CD4-positive, alpha-beta T cell treated with Interleukin-15 for 4 hours (primary cell): ENCODE data around the gene KRTAP5-9.
"Not testable (repeated sequence)": the region's sequence is repeated elsewhere in the genome, so short reads cannot be mapped to it uniquely, and the experiment has no call there.

ENCODE experiments used
- DNase-seq: peaks from one replicate; pipeline ENCODE4 v3.0.0-alpha.2; 2020; ENCODE audit warnings: low spot score

KRTAP5-9 gene

GRCh38 chr11:71563406-71563805 is 15.2 kb downstream of the KRTAP5-9 start:
- no peak for DNase-seq

GRCh38 chr11:71564430-71564829 is 16.2 kb downstream of the KRTAP5-9 start:
- DNase-seq, result no peak

GRCh38 chr11:71565263-71565662 is 17.0 kb downstream of the KRTAP5-9 start, which contains the start of gene KRTAP5-10:
Gene KRTAP5-10, plus strand, starts transcription at chr11:71565563. Its CDS starts 25 bp downstream, at chr11:71565588.
- DNase-seq, result no peak

GRCh38 chr11:71566081-71566620 is 17.9 kb downstream of the KRTAP5-9 start:
- no peak for DNase-seq

GRCh38 chr11:71566626-71567599 is 18.7 kb downstream of the KRTAP5-9 start:
- DNase-seq, result not testable (repeated sequence)

GRCh38 chr11:71567633-71568032 is 19.4 kb downstream of the KRTAP5-9 start:
- not testable (repeated sequence) for DNase-seq

GRCh38 chr11:71568704-71569349 is 20.6 kb downstream of the KRTAP5-9 start:
- DNase-seq, result no peak

- DNase-seq, result not testable (repeated sequence)
Measured at GRCh38 chr11:71571101-71571850, 23.1 kb downstream of the KRTAP5-9 start.

DNA sequence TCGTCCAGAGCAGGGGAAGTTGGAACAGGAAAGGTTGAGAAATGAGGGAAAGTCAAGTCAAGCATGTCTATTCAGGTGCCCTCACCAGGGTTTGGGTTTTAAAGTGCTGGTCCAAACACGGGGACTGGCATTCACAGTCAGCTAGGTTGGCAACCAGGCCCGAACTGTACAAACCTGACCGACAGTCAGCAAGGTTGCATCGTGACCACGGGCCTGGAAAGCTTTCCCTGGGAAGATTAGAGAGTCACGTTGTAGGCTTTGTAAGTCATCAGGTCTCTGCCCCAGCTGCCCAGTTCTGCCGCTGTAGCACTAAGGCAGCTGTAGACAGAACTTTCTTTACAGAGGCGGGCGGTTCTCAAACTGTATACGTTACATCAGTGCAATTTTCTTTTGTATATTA is 24.6 kb downstream of the KRTAP5-9 start:
- no peak for DNase-seq

DNA sequence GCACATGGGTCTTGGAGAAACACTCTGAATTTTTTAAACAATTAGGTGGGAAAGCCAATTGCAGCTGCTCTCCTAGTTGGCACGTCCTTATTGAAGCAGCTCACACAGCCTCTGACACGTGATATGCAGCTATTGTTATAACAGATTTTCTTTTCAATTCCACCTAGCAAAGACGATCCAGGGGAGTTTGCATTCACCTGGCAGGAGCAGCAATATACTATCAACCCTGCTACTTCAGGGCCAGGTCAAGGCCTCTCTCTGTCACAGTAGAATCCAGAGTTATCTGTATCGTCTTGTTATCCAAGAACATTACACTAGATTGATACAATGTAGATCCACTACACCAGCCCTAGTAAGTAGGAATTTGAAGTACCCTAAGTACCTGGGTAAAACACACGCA is 26.2 kb downstream of the KRTAP5-9 start:
- DNase-seq, result no peak

DNA sequence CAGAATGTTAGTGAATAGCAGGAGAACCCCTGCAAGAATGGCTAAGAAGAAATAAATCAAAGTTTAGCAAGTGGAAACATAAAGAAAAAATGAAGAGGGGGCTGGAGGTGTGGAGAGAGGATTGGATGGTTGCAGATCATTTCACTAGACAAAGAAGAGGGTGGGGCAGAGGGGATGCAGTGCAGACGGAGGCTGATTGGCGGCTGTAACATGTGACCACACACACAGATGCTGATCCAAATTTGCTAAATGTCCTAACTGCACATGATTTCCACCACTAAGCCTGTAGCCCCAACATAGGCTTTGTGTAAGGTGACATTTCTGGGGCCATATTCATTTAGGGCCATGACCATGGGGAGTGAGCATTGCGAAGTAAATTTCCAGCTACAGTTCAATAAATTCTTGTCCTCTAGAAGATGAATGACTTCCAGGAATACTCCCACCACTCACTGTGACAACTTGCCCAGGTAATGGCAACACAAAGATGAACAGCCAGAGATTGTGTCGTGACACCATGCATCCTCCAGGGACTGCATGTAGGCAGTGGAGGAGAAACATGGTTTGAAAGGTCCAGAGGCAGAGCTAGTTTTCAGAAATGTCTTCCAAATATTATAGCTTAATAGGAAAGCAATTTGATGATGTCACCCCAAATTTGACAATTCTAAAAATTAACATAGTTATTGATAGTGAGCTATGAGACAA is 27.7 kb downstream of the KRTAP5-9 start:
- no peak for DNase-seq

DNA sequence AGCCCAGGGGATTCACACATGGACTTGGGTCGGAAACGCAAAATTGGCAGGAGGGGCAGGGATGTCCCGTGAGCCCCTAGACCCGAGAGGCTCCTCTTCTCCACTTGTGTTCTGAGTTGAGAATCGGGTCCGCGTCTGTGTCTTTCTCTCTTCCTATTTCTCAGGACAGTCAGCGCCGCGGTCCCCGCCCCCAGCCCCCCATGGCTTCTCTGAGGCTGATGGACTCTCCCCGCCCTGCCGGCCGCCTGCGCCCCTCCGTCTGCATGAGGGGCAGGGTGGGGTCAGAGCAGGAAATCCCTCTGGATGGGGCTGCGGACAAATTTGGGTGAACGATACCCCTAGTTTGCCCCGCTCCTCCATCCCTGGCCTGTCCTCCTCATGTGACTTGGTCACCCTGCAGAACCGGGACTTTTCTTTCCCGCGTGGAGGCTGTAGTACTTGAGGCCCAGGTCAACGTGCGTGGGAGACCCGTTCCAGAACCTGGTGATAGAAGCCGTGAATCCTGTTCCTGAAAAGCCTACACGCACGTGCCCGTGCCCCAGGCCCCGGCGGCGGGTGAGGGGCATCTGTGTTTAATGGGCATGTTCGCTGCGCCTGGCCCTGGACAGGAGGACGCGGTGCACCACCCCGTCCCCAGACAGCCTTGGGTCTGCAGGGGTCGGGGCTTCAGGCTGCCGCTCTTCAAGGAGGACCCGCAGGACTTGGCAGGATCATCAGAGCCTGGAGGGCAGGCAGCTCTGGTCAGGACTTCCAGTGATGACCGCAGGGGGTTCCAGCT is 28.7 kb downstream of the KRTAP5-9 start:
- not testable (repeated sequence) for DNase-seq

DNA sequence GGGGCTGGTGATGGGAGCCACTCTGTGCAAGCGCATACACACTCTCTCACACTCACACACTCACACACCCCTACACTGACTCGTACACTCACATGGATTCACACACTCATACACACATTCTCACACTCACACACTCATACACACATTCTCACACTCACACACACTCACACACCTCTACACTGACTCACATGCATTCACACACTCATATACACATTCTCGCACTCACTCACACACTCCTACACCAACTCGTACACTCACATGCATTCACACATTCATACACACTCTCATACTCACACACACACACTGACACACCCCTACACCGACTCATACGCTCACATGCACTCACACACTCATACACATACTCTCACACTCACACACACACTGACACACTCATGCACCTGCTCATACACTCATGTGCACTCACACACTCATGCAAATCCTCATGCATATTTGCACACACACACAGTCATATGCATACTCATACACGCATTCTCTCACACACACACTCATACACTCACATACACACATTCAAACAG is 29.3 kb downstream of the KRTAP5-9 start:
- DNase-seq, result no peak

GRCh38 chr11:71579513-71579912 is 31.3 kb downstream of the KRTAP5-9 start:
- DNase-seq, result not testable (repeated sequence)

- DNase-seq, result peak; percentile 25
Measured at GRCh38 chr11:71580057-71581003, 32.1 kb downstream of the KRTAP5-9 start.

- no peak for DNase-seq
Measured at GRCh38 chr11:71581826-71582225, 33.6 kb downstream of the KRTAP5-9 start.

DNA sequence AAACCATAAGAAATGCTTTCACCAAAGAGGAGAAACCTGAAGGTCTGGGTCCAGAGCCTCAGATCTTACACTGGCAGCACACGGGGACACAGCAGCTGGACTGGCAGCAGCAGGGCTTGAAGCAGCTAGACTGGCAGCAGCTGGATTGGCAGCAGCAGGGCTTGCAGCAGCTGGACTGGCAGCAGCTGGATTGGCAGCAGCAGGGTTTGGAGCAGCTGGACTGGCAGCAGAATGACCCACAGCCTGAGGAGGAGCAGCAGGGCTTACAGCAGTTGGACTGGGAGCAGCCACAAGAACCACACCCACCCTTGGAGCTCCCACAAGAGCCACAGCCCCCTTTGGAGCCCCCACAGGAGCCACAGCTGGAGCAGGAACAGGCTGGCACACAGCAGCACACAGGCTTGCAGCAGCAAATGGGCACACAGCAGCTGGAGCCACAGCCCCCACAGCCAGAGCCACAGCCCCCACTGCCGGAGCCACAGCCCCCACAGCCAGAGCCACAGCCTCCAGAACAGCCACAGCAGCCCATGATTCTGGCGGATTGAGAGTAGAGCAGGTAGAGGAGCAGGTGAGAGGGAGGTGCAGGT is 34.2 kb downstream of the KRTAP5-9 start, which contains the start of gene KRTAP5-11:
Gene KRTAP5-11 (minus strand): TSS at position 567 of the 587 bp plus-strand sequence. CDS start 38 bp downstream, at position 529.
- DNase-seq, result no peak

GRCh38 chr11:71582969-71583368 is 34.7 kb downstream of the KRTAP5-9 start:
- not testable (repeated sequence) for DNase-seq
